Measurements from ENCODE around the gene SGO2.

SGO2 gene

GRCh38 chr2:200525551-200525881 lies 491 bp upstream of the SGO2 start:
- H4K8ac ChIP-seq (ENCODE audit: low read depth, low read length): no peak overlapping the region
- H3K4ac ChIP-seq (ENCODE audit: low read depth, low read length): no peak overlapping the region
- DNase-seq: no peak
- H3K79me1 ChIP-seq (ENCODE audit: low read length): peaks cover 5% of the 10 kb centered on the region
- H3K9ac ChIP-seq (ENCODE audit: low read length): no peak overlapping the region
- H2BK120ac ChIP-seq (ENCODE audit: insufficient read depth, low read length, poor library complexity): no peak overlapping the region
- no peak overlapping the region for H3K27ac ChIP-seq (ENCODE audit: low read depth, low read length)
- no peak overlapping the region for H4K12ac ChIP-seq (ENCODE audit: low read depth, low read length)
- H3K4me3 ChIP-seq (ENCODE audit: low read depth, low read length): no peak overlapping the region
- no peak overlapping the region for H3K14ac ChIP-seq (ENCODE audit: low read length)
- no peak overlapping the region for H2AK5ac ChIP-seq (ENCODE audit: low read length)
- no peaks in the 10 kb centered on the region for H3K79me2 ChIP-seq (ENCODE audit: control insufficient read depth, insufficient read depth, low read length, poor library complexity)
- no peak overlapping the region for H3K18ac ChIP-seq (ENCODE audit: low read length)
- H3K23ac ChIP-seq (ENCODE audit: low read length): no peak overlapping the region
- peaks cover 2% of the 10 kb centered on the region for H3K27me3 ChIP-seq (ENCODE audit: insufficient read depth, low read length)
- no peak overlapping the region for H4K91ac ChIP-seq (ENCODE audit: low read depth, low read length)
- H2BK5ac ChIP-seq (ENCODE audit: low read depth, low read length, poor library complexity): no peak overlapping the region
- H2BK12ac ChIP-seq (ENCODE audit: low read length): no peak overlapping the region
- peak overlapping the region; percentile 65 for H3K4me2 ChIP-seq (ENCODE audit: low read length)
- peaks cover 3 to 4% of the 10 kb centered on the region in 2 experiments for H3K4me1 ChIP-seq (ENCODE audit: control insufficient read depth in 1 of 2, insufficient read depth in 2 of 2, low read length in 2 of 2)
- no peak overlapping the region for H2AFZ ChIP-seq (ENCODE audit: insufficient read depth, low read length, poor library complexity)
- H3K9me3 ChIP-seq (ENCODE audit: insufficient read depth, low read depth, low read length): no peaks in the 10 kb centered on the region
- WGBS (ENCODE audit: extremely low coverage, insufficient coverage, insufficient read length): 100% methylated on average over 2 of the region's 7 CpGs
- no peaks in the 10 kb centered on the region for H3K36me3 ChIP-seq (ENCODE audit: control insufficient read depth in 1 of 2, insufficient read depth in 2 of 2, low read length in 2 of 2)

GRCh38 chr2:200528228-200528627 lies 2.2 kb downstream of the SGO2 start:
- no CpG with 5 or more reads among the region's 3 CpGs for WGBS (ENCODE audit: extremely low coverage, insufficient coverage, insufficient read length)
- H3K18ac ChIP-seq (ENCODE audit: low read length): no peak overlapping the region
- H2BK120ac ChIP-seq (ENCODE audit: insufficient read depth, low read length, poor library complexity): no peak overlapping the region
- no peak overlapping the region for H3K27ac ChIP-seq (ENCODE audit: low read depth, low read length)
- no peak overlapping the region for H4K12ac ChIP-seq (ENCODE audit: low read depth, low read length)
- H3K27me3 ChIP-seq (ENCODE audit: insufficient read depth, low read length): no peaks in the 10 kb centered on the region
- H2BK12ac ChIP-seq (ENCODE audit: low read length): no peak overlapping the region
- peaks cover 5% of the 10 kb centered on the region for H3K79me1 ChIP-seq (ENCODE audit: low read length)
- peaks cover 1 to 4% of the 10 kb centered on the region in 2 experiments for H3K4me1 ChIP-seq (ENCODE audit: control insufficient read depth in 1 of 2, insufficient read depth in 2 of 2, low read length in 2 of 2)
- no peak overlapping the region for H2BK5ac ChIP-seq (ENCODE audit: low read depth, low read length, poor library complexity)
- H2AK5ac ChIP-seq (ENCODE audit: low read length): no peak overlapping the region
- H3K14ac ChIP-seq (ENCODE audit: low read length): no peak overlapping the region
- no peaks in the 10 kb centered on the region for H3K9me3 ChIP-seq (ENCODE audit: insufficient read depth, low read depth, low read length)
- no peaks in the 10 kb centered on the region for H3K79me2 ChIP-seq (ENCODE audit: control insufficient read depth, insufficient read depth, low read length, poor library complexity)
- no peak overlapping the region for H3K23ac ChIP-seq (ENCODE audit: low read length)
- no peak overlapping the region for H4K8ac ChIP-seq (ENCODE audit: low read depth, low read length)
- H4K91ac ChIP-seq (ENCODE audit: low read depth, low read length): no peak overlapping the region
- H2AFZ ChIP-seq (ENCODE audit: insufficient read depth, low read length, poor library complexity): no peak overlapping the region
- H3K36me3 ChIP-seq (ENCODE audit: control insufficient read depth in 1 of 2, insufficient read depth in 2 of 2, low read length in 2 of 2): no peaks in the 10 kb centered on the region
- H3K9ac ChIP-seq (ENCODE audit: low read length): no peak overlapping the region
- H3K4me3 ChIP-seq (ENCODE audit: low read depth, low read length): no peak overlapping the region
- no peak for DNase-seq
- peak overlapping the region; percentile 42 for H3K4ac ChIP-seq (ENCODE audit: low read depth, low read length)
- no peak overlapping the region for H3K4me2 ChIP-seq (ENCODE audit: low read length)

- Histone ChIP-seq H2BK5ac (ENCODE audit: low read depth, low read length, poor library complexity) (no peak overlapping the region), H2AK5ac (ENCODE audit: low read length) (no peak overlapping the region), H3K79me2 (ENCODE audit: control insufficient read depth, insufficient read depth, low read length, poor library complexity) (no peaks in the 10 kb centered on the region), H3K27me3 (ENCODE audit: insufficient read depth, low read length) (no peaks in the 10 kb centered on the region), H3K4me3 (ENCODE audit: low read depth, low read length) (no peak overlapping the region), H4K8ac (ENCODE audit: low read depth, low read length) (no peak overlapping the region), H2BK120ac (ENCODE audit: insufficient read depth, low read length, poor library complexity) (no peak overlapping the region), H2BK12ac (ENCODE audit: low read length) (no peak overlapping the region), H3K23ac (ENCODE audit: low read length) (no peak overlapping the region), H3K9me3 (ENCODE audit: insufficient read depth, low read depth, low read length) (no peaks in the 10 kb centered on the region), H3K36me3 (ENCODE audit: control insufficient read depth in 1 of 2, insufficient read depth in 2 of 2, low read length in 2 of 2) (peaks cover 2% of the 10 kb centered on the region in 2 experiments), H2AFZ (ENCODE audit: insufficient read depth, low read length, poor library complexity) (no peak overlapping the region), H3K79me1 (ENCODE audit: low read length) (no peaks in the 10 kb centered on the region), H4K12ac (ENCODE audit: low read depth, low read length) (no peak overlapping the region), H3K4me1 (ENCODE audit: control insufficient read depth in 1 of 2, insufficient read depth in 2 of 2, low read length in 2 of 2) (no peaks in the 10 kb centered on the region), H3K27ac (ENCODE audit: low read depth, low read length) (no peak overlapping the region), H3K4me2 (ENCODE audit: low read length) (no peak overlapping the region), H4K91ac (ENCODE audit: low read depth, low read length) (no peak overlapping the region), H3K14ac (ENCODE audit: low read length) (no peak overlapping the region), H3K4ac (ENCODE audit: low read depth, low read length) (no peak overlapping the region), H3K9ac (ENCODE audit: low read length) (no peak overlapping the region), H3K18ac (ENCODE audit: low read length) (no peak overlapping the region)
- no CpG with 5 or more reads among the region's 2 CpGs for WGBS (ENCODE audit: extremely low coverage, insufficient coverage, insufficient read length)
- no peak for DNase-seq
Observed at GRCh38 chr2:200533754-200534153, 7.7 kb downstream of the SGO2 start.

- no peak for DNase-seq
- Histone ChIP-seq H2AK5ac (ENCODE audit: low read length) (no peak overlapping the region), H3K4me1 (ENCODE audit: control insufficient read depth in 1 of 2, insufficient read depth in 2 of 2, low read length in 2 of 2) (no peaks in the 10 kb centered on the region), H3K4me3 (ENCODE audit: low read depth, low read length) (no peak overlapping the region), H3K79me1 (ENCODE audit: low read length) (no peaks in the 10 kb centered on the region), H4K91ac (ENCODE audit: low read depth, low read length) (no peak overlapping the region), H2BK120ac (ENCODE audit: insufficient read depth, low read length, poor library complexity) (no peak overlapping the region), H3K4me2 (ENCODE audit: low read length) (no peak overlapping the region), H3K27me3 (ENCODE audit: insufficient read depth, low read length) (no peaks in the 10 kb centered on the region), H3K79me2 (ENCODE audit: control insufficient read depth, insufficient read depth, low read length, poor library complexity) (no peaks in the 10 kb centered on the region), H3K27ac (ENCODE audit: low read depth, low read length) (no peak overlapping the region), H3K36me3 (ENCODE audit: control insufficient read depth in 1 of 2, insufficient read depth in 2 of 2, low read length in 2 of 2) (peaks cover 2% of the 10 kb centered on the region in 2 experiments), H3K18ac (ENCODE audit: low read length) (no peak overlapping the region), H2BK12ac (ENCODE audit: low read length) (no peak overlapping the region), H3K9ac (ENCODE audit: low read length) (no peak overlapping the region), H3K23ac (ENCODE audit: low read length) (no peak overlapping the region), H4K8ac (ENCODE audit: low read depth, low read length) (no peak overlapping the region), H2AFZ (ENCODE audit: insufficient read depth, low read length, poor library complexity) (no peak overlapping the region), H3K4ac (ENCODE audit: low read depth, low read length) (no peak overlapping the region), H4K12ac (ENCODE audit: low read depth, low read length) (no peak overlapping the region), H3K14ac (ENCODE audit: low read length) (no peak overlapping the region), H2BK5ac (ENCODE audit: low read depth, low read length, poor library complexity) (no peak overlapping the region), H3K9me3 (ENCODE audit: insufficient read depth, low read depth, low read length) (no peaks in the 10 kb centered on the region)
Observed at GRCh38 chr2:200534572-200534971, 8.6 kb downstream of the SGO2 start.

All from trophoblast cell (in vitro differentiated cells and primary cell).